ENCODE results near the gene TRAPPC11.

DNA sequence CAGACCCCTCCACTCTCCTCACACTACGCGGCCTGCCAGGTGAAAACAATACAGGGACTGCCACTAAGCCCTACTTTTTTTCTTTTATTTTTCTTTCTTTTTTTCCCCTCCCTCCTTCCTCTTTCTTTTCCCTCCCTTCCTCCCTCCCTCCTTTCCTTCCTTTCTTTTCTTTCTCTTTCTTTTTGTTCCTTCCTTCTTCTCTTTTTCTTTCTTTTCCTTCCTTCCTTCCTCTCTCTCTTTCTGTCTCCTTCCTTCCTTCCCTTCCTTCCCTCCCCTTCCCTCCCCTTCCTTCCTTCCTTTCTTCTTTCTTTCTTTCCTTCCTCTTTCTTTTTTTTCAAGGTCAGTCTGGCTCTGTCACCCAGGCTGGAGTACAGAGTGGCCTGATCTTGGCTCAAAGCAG, 42.0 kb upstream of the TRAPPC11 start:
- TF ChIP-seq, protein P1, sequence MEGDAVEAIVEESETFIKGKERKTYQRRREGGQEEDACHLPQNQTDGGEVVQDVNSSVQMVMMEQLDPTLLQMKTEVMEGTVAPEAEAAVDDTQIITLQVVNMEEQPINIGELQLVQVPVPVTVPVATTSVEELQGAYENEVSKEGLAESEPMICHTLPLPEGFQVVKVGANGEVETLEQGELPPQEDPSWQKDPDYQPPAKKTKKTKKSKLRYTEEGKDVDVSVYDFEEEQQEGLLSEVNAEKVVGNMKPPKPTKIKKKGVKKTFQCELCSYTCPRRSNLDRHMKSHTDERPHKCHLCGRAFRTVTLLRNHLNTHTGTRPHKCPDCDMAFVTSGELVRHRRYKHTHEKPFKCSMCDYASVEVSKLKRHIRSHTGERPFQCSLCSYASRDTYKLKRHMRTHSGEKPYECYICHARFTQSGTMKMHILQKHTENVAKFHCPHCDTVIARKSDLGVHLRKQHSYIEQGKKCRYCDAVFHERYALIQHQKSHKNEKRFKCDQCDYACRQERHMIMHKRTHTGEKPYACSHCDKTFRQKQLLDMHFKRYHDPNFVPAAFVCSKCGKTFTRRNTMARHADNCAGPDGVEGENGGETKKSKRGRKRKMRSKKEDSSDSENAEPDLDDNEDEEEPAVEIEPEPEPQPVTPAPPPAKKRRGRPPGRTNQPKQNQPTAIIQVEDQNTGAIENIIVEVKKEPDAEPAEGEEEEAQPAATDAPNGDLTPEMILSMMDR (IDR thresholded peaks at IDR 0.05): no peak
- TF ChIP-seq POLR2A (IDR thresholded peaks at IDR 0.05): no peak

Measured in right lobe of liver (tissue), 4 donors.